Retinal pigment epithelial cell (primary cell): ENCODE results near the gene NIPAL3.

ENCODE experiments used
- DNase-seq: peaks from one replicate; pipeline ENCODE4 v3.0.0-alpha.2; 2010; ENCODE audit warnings: low read depth
- H3K4me3 ChIP-seq: 2 replicates; pipeline ENCODE4 v1.5.1; 2011; ENCODE audit warnings: mild to moderate bottlenecking, low read length, control low read depth, moderate library complexity
- TF ChIP-seq, protein P1 (sequence below): conservative IDR thresholded peaks from 2 replicates; pipeline ENCODE4 v1.5.1; 2011; ENCODE audit warnings: low read depth, low read length, control low read depth, inconsistent platforms

Gene NIPAL3

DNA sequence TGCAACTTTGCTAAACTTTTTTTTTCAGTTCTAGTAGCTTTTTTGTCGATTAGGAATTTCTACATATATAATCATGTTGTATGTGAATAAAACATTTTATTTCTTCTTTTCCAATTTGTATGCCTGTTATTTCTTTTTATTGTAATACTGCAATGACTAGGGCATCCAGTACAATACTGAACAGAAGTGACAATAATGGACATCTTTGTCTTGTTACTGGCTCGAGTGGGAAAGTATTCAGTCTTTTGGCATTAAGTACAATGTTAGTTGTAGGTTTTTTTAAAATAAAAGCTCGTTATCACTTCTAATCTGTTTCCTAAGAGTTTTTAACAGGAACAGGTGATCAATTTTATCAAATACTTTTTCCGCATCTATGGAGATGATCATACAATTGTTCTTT is 11.8 kb upstream of the NIPAL3 start:
- H3K4me3 ChIP-seq, result no peak overlapping the region
- no peak for DNase-seq
- TF ChIP-seq, protein P1, sequence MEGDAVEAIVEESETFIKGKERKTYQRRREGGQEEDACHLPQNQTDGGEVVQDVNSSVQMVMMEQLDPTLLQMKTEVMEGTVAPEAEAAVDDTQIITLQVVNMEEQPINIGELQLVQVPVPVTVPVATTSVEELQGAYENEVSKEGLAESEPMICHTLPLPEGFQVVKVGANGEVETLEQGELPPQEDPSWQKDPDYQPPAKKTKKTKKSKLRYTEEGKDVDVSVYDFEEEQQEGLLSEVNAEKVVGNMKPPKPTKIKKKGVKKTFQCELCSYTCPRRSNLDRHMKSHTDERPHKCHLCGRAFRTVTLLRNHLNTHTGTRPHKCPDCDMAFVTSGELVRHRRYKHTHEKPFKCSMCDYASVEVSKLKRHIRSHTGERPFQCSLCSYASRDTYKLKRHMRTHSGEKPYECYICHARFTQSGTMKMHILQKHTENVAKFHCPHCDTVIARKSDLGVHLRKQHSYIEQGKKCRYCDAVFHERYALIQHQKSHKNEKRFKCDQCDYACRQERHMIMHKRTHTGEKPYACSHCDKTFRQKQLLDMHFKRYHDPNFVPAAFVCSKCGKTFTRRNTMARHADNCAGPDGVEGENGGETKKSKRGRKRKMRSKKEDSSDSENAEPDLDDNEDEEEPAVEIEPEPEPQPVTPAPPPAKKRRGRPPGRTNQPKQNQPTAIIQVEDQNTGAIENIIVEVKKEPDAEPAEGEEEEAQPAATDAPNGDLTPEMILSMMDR, result no peak

DNA sequence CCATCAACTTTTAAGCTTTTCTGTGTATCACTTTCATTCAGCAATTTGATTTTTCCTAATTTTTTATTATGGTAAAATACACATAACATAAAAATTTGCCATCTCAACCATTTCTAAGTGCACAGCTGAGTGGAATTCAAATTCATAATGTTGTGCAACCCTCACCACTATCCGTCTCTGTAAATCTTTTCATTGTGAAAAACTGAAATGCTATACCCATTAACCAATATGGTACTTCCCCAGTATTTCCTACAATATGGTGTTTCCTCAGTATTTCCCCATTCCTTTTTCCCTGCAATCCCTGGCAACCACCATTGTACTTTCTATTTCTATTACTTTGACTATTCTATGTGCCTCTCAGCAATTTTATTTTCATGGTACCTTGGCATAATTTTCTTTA is 8.8 kb upstream of the NIPAL3 start:
- DNase-seq, result no peak
- TF ChIP-seq, protein P1, result no peak
- H3K4me3 ChIP-seq, result no peak overlapping the region

DNA sequence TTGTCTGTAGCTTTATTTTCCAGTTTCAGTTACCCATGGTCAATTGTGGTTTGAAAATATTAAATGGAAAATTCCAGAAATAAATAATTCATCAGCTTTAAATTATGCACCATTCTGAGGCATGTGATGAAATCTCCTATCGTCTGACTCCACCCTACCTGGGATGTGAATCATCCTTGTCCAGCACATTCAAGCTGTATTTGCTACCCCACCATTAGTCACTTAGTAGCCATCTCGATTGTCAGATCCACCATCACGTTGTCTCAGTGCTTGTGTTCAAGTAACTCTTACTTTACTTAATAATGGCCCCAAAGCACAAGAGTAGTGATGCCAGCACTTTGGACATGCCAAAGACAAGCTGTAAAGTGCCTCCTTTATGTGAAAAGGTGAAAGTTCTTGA is 6.1 kb upstream of the NIPAL3 start:
- TF ChIP-seq, protein P1, result no peak
- H3K4me3 ChIP-seq, result no peak overlapping the region
- DNase-seq, result no peak

DNA sequence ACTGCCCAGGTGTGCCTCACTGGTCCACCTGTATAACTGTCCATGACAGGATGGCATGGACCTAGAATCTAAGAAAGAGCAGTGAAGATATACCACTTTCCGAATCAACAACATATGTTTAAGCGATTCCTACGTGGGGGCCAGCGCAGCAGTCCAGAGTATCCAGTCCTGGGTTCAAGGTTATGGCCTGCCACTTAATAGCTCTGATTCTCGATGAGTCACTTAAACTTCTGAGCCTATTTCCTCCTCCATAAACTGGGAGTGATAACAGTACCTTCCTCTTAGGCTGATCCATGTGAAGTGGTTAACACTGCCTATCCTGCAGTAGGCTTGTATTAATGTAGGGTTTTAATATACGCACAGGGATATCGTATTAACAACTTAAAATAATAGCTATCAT is 4.9 kb upstream of the NIPAL3 start:
- DNase-seq, result no peak
- H3K4me3 ChIP-seq, result no peak overlapping the region
- TF ChIP-seq, protein P1, result no peak

DNA sequence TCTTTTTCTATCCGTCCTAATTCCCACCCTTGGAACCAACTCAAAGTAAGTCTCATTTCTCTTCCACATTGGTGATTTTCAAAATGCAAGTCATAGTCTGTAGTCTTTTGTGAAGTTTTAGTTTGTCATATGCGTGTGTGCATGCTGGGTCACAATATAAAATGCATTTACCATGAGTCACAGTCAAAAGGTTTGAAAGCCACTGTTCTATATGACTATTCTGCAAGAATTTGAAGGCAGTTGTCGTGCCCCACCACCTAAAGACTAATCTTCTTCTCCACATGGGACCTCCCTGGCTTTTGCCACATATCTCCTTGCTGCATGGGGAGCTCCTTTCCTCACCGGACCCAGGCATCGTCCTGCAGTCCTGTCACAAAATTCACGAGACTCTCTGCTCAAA is 3.6 kb upstream of the NIPAL3 start:
- H3K4me3 ChIP-seq, result no peak overlapping the region
- TF ChIP-seq, protein P1, result no peak
- no peak for DNase-seq

DNA sequence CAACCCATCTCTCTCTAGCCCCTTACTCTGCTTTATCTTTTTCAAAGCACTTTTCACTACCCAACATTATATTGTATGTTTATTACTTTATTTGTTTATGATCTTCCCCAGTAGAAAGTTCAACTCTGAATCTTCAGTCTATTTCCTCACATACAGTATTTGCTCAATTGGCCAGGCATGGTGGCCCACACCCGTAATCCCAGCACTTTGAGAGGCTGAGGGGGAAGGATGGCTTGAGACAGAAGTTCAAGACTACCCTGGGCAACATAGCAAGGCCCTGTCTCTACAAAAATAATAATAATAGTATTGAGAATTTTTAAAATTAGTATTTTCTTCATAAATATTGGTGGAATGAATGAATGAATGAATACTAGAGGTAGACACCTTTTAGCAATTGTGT is 3.2 kb upstream of the NIPAL3 start:
- H3K4me3 ChIP-seq, result no peak overlapping the region
- TF ChIP-seq, protein P1, result no peak
- DNase-seq, result no peak

DNA sequence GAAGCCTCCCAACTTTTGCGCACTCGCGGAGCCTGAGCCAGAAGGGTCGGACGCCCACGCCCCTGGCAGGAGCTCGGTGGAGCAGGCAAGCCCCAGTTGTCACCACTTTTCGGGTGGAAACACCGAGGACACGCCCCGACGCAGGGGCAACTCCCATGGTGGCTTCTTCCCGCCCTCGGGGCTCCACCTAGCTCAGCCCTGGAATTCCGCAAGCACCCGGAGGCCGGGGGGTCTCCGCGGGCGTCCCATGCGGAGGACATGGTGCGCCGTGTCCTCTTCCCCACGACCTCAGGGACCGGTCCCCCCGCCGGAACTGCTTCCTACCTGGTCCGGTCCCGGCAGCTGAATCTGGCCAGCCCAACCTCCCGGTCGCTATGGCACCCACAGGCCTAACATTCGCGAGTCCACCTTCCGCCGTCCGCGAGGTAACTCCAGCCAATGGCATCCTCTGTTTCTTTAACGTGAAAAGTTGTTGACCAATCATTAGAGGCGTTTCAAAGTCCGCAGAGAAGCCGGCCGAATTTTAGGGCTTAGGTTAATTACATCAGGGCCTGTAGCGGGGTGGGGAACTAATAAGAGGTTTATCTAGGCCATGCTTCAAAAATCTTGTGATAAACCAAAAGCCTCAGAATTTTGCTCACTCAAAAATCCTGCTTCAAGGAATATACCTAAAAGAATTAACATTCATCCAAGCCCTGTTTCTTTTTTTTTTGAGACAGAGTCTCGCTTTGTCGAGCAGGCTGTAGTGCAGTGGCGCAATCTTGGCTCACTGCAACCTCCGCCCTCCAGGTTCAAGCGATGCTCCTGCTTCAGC is 2.0 kb upstream of the NIPAL3 start, which contains the start of gene STPG1:
TSS of gene STPG1 (minus strand) at position 433 of the 814 bp plus-strand sequence. CDS start 12,394 bp downstream, outside the sequence.
- DNase-seq, result no peak
- TF ChIP-seq, protein P1, result no peak
- peak within 1 kb of the TSS; percentile 89 for H3K4me3 ChIP-seq
